Cardiac muscle cell (in vitro differentiated cells and primary cell): ENCODE data around the gene UQCRC2. TPM values are rescaled to one million over a fixed set of nuclear protein-coding genes. Genes with fewer than 3 reads are reported as not detected.

Experiments
- DNase-seq, 2 donors: peaks; one replicate each; pipeline versions ENCODE4 v3.0.0 to v3.0.0-alpha.2; 2010 to 2017; ENCODE audit warnings: low read depth in 1 of 2, low spot score in 1 of 2
- H3K27ac ChIP-seq: fragments of 200-600 bp; sonication (generic); 2 replicates; pipeline ENCODE4 v1.5.1; 2016
- H3K27me3 ChIP-seq: fragments of 200-600 bp; sonication (generic); 2 replicates; pipeline ENCODE4 v1.6.0; 2016; ENCODE audit warnings: control low read depth
- H3K36me3 ChIP-seq: fragments of 200-600 bp; sonication (generic); 2 replicates; pipeline ENCODE4 v1.5.1; 2016; ENCODE audit warnings: control low read depth
- H3K4me1 ChIP-seq: fragments of 200-600 bp; sonication (generic); 2 replicates; pipeline ENCODE4 v1.8.1; 2017; ENCODE audit warnings: low read depth, mild to moderate bottlenecking, mixed run types
- H3K4me3 ChIP-seq: fragments of 200-600 bp; sonication (generic); 2 replicates; pipeline ENCODE4 v1.5.1; 2016; ENCODE audit warnings: mild to moderate bottlenecking
- H3K9me3 ChIP-seq: fragments of 200-600 bp; sonication (generic); 2 replicates; pipeline ENCODE4 v1.5.1; 2017; ENCODE audit warnings: low read depth, mild to moderate bottlenecking, control low read depth
- CTCF ChIP-seq: IDR thresholded peaks from 2 replicates; pipeline ENCODE4 v1.5.1; 2012; ENCODE audit warnings: low read depth, mild to moderate bottlenecking, low read length
- polyA plus RNA-seq: library from polyadenylated mRNA; unstranded; fragments of >200 nt; fragmentation: Nextera tagmentation; extraction: Ambion mirVana; gene quantifications from 2 replicates; pipeline ENCODE4 v1.2.1, GENCODE V29; 2016
- total RNA-seq: library from RNA; depleted of rRNA; stranded (reverse); fragments of >200 nt; gene quantifications from 2 replicates; pipeline ENCODE4 v1.2.3, GENCODE V29; 2016

The UQCRC2 gene
- total and polyA plus RNA-seq, 2 experiments from 2014 or later, result 248 to 338 TPM

DNA sequence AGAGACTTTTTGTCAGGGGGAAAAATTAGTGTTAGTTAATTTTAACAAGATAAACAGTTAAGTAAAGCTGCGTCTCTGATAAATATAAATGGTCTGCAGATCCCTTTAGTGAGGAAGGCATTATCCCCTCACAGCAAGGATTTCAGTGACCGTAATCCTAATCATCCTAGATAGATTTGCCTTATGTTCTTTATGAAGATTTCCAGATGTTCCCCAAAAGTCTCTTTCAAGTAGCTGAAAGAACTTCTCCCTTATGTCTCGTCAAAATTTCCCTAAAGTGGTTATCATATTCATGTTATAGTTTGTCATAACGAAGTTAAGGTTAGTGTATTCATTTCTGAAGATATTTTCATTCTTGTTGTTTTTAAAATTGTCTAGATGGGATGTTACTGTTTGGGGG is 60.3 kb downstream of the UQCRC2 start:
- H3K36me3 ChIP-seq, result no peaks in the 10 kb centered on the region
- H3K4me1 ChIP-seq, result peaks cover 24% of the 10 kb centered on the region
- no peaks in the 10 kb centered on the region for H3K27me3 ChIP-seq
- H3K4me3 ChIP-seq, result no peak overlapping the region
- no peak for TF ChIP-seq CTCF
- DNase-seq, result no peak
- H3K27ac ChIP-seq, result no peak overlapping the region
- no peaks in the 10 kb centered on the region for H3K9me3 ChIP-seq

GRCh38 chr16:22014271-22014873 is 61.2 kb downstream of the UQCRC2 start:
- H3K27ac ChIP-seq, result no peak overlapping the region
- no peaks in the 10 kb centered on the region for H3K27me3 ChIP-seq
- H3K4me3 ChIP-seq, result no peak overlapping the region
- no peak for TF ChIP-seq CTCF
- H3K9me3 ChIP-seq, result no peaks in the 10 kb centered on the region
- peaks cover 24% of the 10 kb centered on the region for H3K4me1 ChIP-seq
- DNase-seq, result no peak
- no peaks in the 10 kb centered on the region for H3K36me3 ChIP-seq

GRCh38 chr16:22016927-22017326 is 63.8 kb downstream of the UQCRC2 start:
- no peaks in the 10 kb centered on the region for H3K9me3 ChIP-seq
- H3K36me3 ChIP-seq, result no peaks in the 10 kb centered on the region
- H3K27me3 ChIP-seq, result no peaks in the 10 kb centered on the region
- H3K4me1 ChIP-seq, result peaks cover 18% of the 10 kb centered on the region
- no peak for TF ChIP-seq CTCF
- no peak overlapping the region for H3K4me3 ChIP-seq
- no peak overlapping the region for H3K27ac ChIP-seq
- no peak for DNase-seq

- no peaks in the 10 kb centered on the region for H3K27me3 ChIP-seq
- TF ChIP-seq CTCF, result no peak
- DNase-seq, result no peak
These were observed 65.4 kb downstream of the UQCRC2 start for GRCh38 chr16:22018559-22018958.

GRCh38 chr16:22022151-22022550 is 69.0 kb downstream of the UQCRC2 start:
- no peak for DNase-seq
- Histone ChIP-seq H3K4me1 (peaks cover 10% of the 10 kb centered on the region), H3K36me3 (no peaks in the 10 kb centered on the region), H3K9me3 (no peaks in the 10 kb centered on the region), H3K4me3 (no peak overlapping the region), H3K27ac (no peak overlapping the region), H3K27me3 (no peaks in the 10 kb centered on the region)
- TF ChIP-seq CTCF, result no peak

More at GRCh38 chr16:22018559-22018958, 65.4 kb downstream of the UQCRC2 start:
- Histone ChIP-seq H3K4me3 (no peak overlapping the region), H3K4me1 (peaks cover 17% of the 10 kb centered on the region), H3K9me3 (no peaks in the 10 kb centered on the region), H3K36me3 (no peaks in the 10 kb centered on the region), H3K27ac (no peak overlapping the region)
